Measurements from ENCODE around the gene FAM110A.

- TF ChIP-seq, protein P1, sequence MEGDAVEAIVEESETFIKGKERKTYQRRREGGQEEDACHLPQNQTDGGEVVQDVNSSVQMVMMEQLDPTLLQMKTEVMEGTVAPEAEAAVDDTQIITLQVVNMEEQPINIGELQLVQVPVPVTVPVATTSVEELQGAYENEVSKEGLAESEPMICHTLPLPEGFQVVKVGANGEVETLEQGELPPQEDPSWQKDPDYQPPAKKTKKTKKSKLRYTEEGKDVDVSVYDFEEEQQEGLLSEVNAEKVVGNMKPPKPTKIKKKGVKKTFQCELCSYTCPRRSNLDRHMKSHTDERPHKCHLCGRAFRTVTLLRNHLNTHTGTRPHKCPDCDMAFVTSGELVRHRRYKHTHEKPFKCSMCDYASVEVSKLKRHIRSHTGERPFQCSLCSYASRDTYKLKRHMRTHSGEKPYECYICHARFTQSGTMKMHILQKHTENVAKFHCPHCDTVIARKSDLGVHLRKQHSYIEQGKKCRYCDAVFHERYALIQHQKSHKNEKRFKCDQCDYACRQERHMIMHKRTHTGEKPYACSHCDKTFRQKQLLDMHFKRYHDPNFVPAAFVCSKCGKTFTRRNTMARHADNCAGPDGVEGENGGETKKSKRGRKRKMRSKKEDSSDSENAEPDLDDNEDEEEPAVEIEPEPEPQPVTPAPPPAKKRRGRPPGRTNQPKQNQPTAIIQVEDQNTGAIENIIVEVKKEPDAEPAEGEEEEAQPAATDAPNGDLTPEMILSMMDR (IDR thresholded peaks at IDR 0.05), result no peak
- no peak for TF ChIP-seq POLR2A (IDR thresholded peaks at IDR 0.05)
- no peak for TF ChIP-seq EP300 (IDR thresholded peaks at IDR 0.05)
Measured at GRCh38 chr20:821046-821730, 12.3 kb upstream of the FAM110A start.
